A549 (cell line): Measurements from ENCODE around the gene DTX3L. TPM values are rescaled to one million over a fixed set of nuclear protein-coding genes. Genes with fewer than 3 reads are reported as not detected.
A peak's percentile ranks its signal among the peaks of the same experiment; 100 is the strongest.

ENCODE experiments used
- ATAC-seq, 2 experiments: fragments of 200-7000 bp in 1 of 2; fragments of >200 bp in 1 of 2; cut with Nextera tagmentation in 1 of 2; cut with Tn5 transposase in 1 of 2; 3 replicates each; pipeline versions ENCODE4 v1.8.0 to v1.9.1; 2018 to 2020; ENCODE audit warnings: mild to moderate bottlenecking in 1 of 2, moderate library complexity in 1 of 2
- CTCF ChIA-PET: fragments of 300-600 bp; sonication (Branson Sonifier 250); formaldehyde crosslinking; extraction: SDS; loops from one replicate; lab custom pipeline; 2021; ENCODE audit warnings: antibody characterized with exemption, inconsistent platforms; lab: Yijun Ruan, JAX
- POLR2A ChIA-PET: fragments of 350-600 bp; formaldehyde crosslinking; extraction: SDS; loops from one replicate; lab custom pipeline; 2021; ENCODE audit warnings: antibody characterized with exemption, inconsistent platforms; lab: Yijun Ruan, JAX
- DNase-seq, 2 experiments: peaks; one replicate each; pipeline versions ENCODE4 v3.0.0 to v3.0.0-alpha.2; 2011 to 2016; ENCODE audit warnings: low read depth in 1 of 2, low spot score in 1 of 2
- FAIRE-seq: peaks from 2 replicates; lab custom pipeline; 2011; peaks lifted over from hg19 to GRCh38; lab: Jason Lieb, UNC
- H3K27ac ChIP-seq, 2 experiments: fragments of >200 bp; sonication (Bioruptor Twin); formaldehyde crosslinking; 3 replicates each; pipeline ENCODE4 v1.5.1; 2016 to 2017
- H3K4me1 ChIP-seq: fragments of >200 bp; sonication (Bioruptor Twin); formaldehyde crosslinking; 3 replicates; pipeline ENCODE4 v1.6.1; 2016
- H3K4me2 ChIP-seq: fragments of >200 bp; sonication (Bioruptor Twin); formaldehyde crosslinking; 3 replicates; pipeline ENCODE4 v1.6.1; 2016
- H3K4me3 ChIP-seq: fragments of >200 bp; sonication (Bioruptor Twin); formaldehyde crosslinking; 3 replicates; pipeline ENCODE4 v1.5.1; 2016
- H3K9me3 ChIP-seq: fragments of >200 bp; sonication (Bioruptor Twin); formaldehyde crosslinking; 3 replicates; pipeline ENCODE4 v1.6.1; 2016
- CBX2 ChIP-seq: fragments of 200-600 bp; sonication (generic); IDR thresholded peaks from 2 replicates; pipeline ENCODE4 v1.6.1; 2016; ENCODE audit warnings: low read depth, mild to moderate bottlenecking, borderline replicate concordance
- CEBPB ChIP-seq, 2 experiments: fragments of >200 bp in 1 of 2; sonication (Bioruptor Twin) in 1 of 2; formaldehyde crosslinking in 1 of 2; IDR thresholded peaks; 2 replicates each; pipeline ENCODE4 v1.6.1; 2012 to 2016
- CHD4 ChIP-seq: fragments of 200-600 bp; sonication (generic); IDR thresholded peaks from 2 replicates; pipeline ENCODE4 v1.6.1; 2016; ENCODE audit warnings: antibody characterized with exemption, mild to moderate bottlenecking, borderline replicate concordance
- E2F6 ChIP-seq: IDR thresholded peaks from 2 replicates; pipeline ENCODE4 v1.6.1; 2012; ENCODE audit warnings: low read depth, borderline replicate concordance
- EHF ChIP-seq: fragments of 250-450 bp; sonication (Bioruptor Pico); IDR thresholded peaks from 2 replicates; pipeline ENCODE4 v1.5.0; 2020; ENCODE audit warnings: mild to moderate bottlenecking
- FOSB ChIP-seq: fragments of 250-450 bp; sonication (Bioruptor Pico); IDR thresholded peaks from 2 replicates; pipeline ENCODE4 v1.5.0; 2020; ENCODE audit warnings: mild to moderate bottlenecking, moderate library complexity
- FOSL2 ChIP-seq, 2 experiments: fragments of 450-650 bp in 1 of 2; fragments of >200 bp in 1 of 2; sonication (Bioruptor Twin) in 1 of 2; formaldehyde crosslinking; IDR thresholded peaks; 2 replicates each; pipeline versions ENCODE4 v1.5.0 to v1.6.1; 2016 to 2020; ENCODE audit warnings: mild to moderate bottlenecking in 1 of 2, moderate library complexity in 1 of 2
- HDAC2 ChIP-seq: fragments of 200-600 bp; sonication (generic); IDR thresholded peaks from 2 replicates; pipeline ENCODE4 v1.6.1; 2016
- JUN ChIP-seq, 2 experiments: fragments of >200 bp; sonication (Bioruptor Twin); formaldehyde crosslinking; IDR thresholded peaks; 2 replicates in 1 of 2; 3 replicates in 1 of 2; pipeline ENCODE4 v1.6.1; 2016 to 2017
- JUNB ChIP-seq: fragments of >200 bp; sonication (Bioruptor Twin); formaldehyde crosslinking; IDR thresholded peaks from 2 replicates; pipeline ENCODE4 v1.6.1; 2016
- KDM1A ChIP-seq: fragments of 200-600 bp; sonication (generic); IDR thresholded peaks from 2 replicates; pipeline ENCODE4 v1.6.1; 2016; ENCODE audit warnings: low read depth, mild to moderate bottlenecking
- MAFK ChIP-seq: fragments of 450-650 bp; IDR thresholded peaks from 2 replicates; pipeline ENCODE4 v1.6.1; 2014; ENCODE audit not compliant: partially characterized antibody
- MAZ ChIP-seq: fragments of 150-350 bp; IDR thresholded peaks from 2 replicates; pipeline ENCODE4 v1.6.1; 2014; ENCODE audit warnings: antibody characterized with exemption, low read depth, low read length, borderline replicate concordance
- MYC ChIP-seq: IDR thresholded peaks from 2 replicates; pipeline ENCODE4 v1.6.1; 2012; ENCODE audit warnings: mild to moderate bottlenecking, inconsistent platforms, low read length, improper control_type of control experiment, borderline replicate concordance
- PBX3 ChIP-seq: IDR thresholded peaks from 2 replicates; pipeline ENCODE4 v1.6.1; 2012
- POLR2A ChIP-seq: IDR thresholded peaks from 2 replicates; pipeline ENCODE4 v1.6.1; 2012; ENCODE audit warnings: mild to moderate bottlenecking, low read length
- RARB ChIP-seq: fragments of 250-450 bp; sonication (Bioruptor Pico); IDR thresholded peaks from 2 replicates; pipeline ENCODE4 v1.8.0; 2021; ENCODE audit warnings: mild to moderate bottlenecking, moderate library complexity
- SMC3 ChIP-seq: fragments of >200 bp; sonication (Bioruptor Twin); formaldehyde crosslinking; IDR thresholded peaks from 3 replicates; pipeline ENCODE4 v1.6.1; 2018; ENCODE audit warnings: inconsistent platforms
- SREBF2 ChIP-seq: fragments of 450-650 bp; IDR thresholded peaks from 2 replicates; pipeline ENCODE4 v1.6.1; 2014; ENCODE audit warnings: mild to moderate bottlenecking, moderate library complexity
- ZNF302 ChIP-seq: fragments of 250-450 bp; sonication (Bioruptor Pico); IDR thresholded peaks from 2 replicates; pipeline ENCODE4 v1.9.0; 2021; ENCODE audit warnings: inconsistent platforms, mild to moderate bottlenecking, moderate library complexity
- WGBS: methylation state at CpG from one replicate; pipeline ENCODE4 v1.1.6; 2017; ENCODE audit errors: missing lambda C conversion rate; 5-methylcytosine and 5-hydroxymethylcytosine counted together
- polyA plus RNA-seq, 4 experiments: library from polyadenylated mRNA; depleted of rRNA in 3 of 4; stranded (reverse); fragments of >200 nt; fragmentation: RNase III in 1 of 4; extraction: RNeasy Plus Mini Kit Qiagen cat#74134 plus additional on column Dnase treatment in 1 of 4; gene quantifications; 2 replicates in 3 of 4; 3 replicates in 1 of 4; pipeline ENCODE4 v1.2.3, GENCODE V29; 2011 to 2017
- TF ChIP-seq, protein P1 (sequence below): fragments of >200 bp; sonication (Bioruptor Twin); formaldehyde crosslinking; IDR thresholded peaks from 2 replicates; pipeline ENCODE4 v1.6.1; 2016
- TF ChIP-seq, protein P2 (sequence below): fragments of 250-450 bp; sonication (Bioruptor Pico); IDR thresholded peaks from 2 replicates; pipeline ENCODE4 v1.5.0; 2021; ENCODE audit warnings: mild to moderate bottlenecking, moderate library complexity, borderline replicate concordance

Gene DTX3L
- polyA plus RNA-seq, 2 of the 4 experiments (the other 2 are of a cell fraction): 4.2 to 5.3 TPM

GRCh38 chr3:122564155-122564912 lies at the start of gene DTX3L, which contains the start of gene PARP9 (continued):
- TF ChIP-seq E2F6: peak; percentile 83; the same call in 1 of the 2 replicates
- TF ChIP-seq HDAC2: no peak
- no peak for TF ChIP-seq CHD4
- TF ChIP-seq FOSB: no peak
- TF ChIP-seq JUNB: no peak
- TF ChIP-seq MAZ: no peak
- TF ChIP-seq SREBF2: no peak
- TF ChIP-seq, protein P1, sequence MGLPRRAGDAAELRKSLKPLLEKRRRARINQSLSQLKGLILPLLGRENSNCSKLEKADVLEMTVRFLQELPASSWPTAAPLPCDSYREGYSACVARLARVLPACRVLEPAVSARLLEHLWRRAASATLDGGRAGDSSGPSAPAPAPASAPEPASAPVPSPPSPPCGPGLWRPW: no peak
- TF ChIP-seq RARB (CRISPR knock-in tag): no peak
- no peak for TF ChIP-seq CEBPB (IDR thresholded peaks at IDR 0.05)
- TF ChIP-seq CBX2: no peak
- TF ChIP-seq PBX3: no peak
- TF ChIP-seq, protein P2, sequence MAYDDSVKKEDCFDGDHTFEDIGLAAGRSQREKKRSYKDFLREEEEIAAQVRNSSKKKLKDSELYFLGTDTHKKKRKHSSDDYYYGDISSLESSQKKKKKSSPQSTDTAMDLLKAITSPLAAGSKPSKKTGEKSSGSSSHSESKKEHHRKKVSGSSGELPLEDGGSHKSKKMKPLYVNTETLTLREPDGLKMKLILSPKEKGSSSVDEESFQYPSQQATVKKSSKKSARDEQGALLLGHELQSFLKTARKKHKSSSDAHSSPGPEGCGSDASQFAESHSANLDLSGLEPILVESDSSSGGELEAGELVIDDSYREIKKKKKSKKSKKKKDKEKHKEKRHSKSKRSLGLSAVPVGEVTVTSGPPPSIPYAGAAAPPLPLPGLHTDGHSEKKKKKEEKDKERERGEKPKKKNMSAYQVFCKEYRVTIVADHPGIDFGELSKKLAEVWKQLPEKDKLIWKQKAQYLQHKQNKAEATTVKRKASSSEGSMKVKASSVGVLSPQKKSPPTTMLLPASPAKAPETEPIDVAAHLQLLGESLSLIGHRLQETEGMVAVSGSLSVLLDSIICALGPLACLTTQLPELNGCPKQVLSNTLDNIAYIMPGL: no peak
- TF ChIP-seq MAFK: peak; percentile 78
- no peak for TF ChIP-seq ZNF302
- no peak for TF ChIP-seq EHF (CRISPR knock-in tag)
- TF ChIP-seq POLR2A: peak; percentile 35
- TF ChIP-seq FOSL2 (IDR thresholded peaks at IDR 0.05): no peak
- TF ChIP-seq FOSL2 (CRISPR knock-in tag; IDR thresholded peaks at IDR 0.05): no peak
- 0 out of 2 replicates have a peak, but pooled peaks have one; percentile 19 for TF ChIP-seq KDM1A

GRCh38 chr3:122515020-122515468 lies 49.1 kb upstream of the DTX3L start:
- DNase-seq: no peak
- CTCF ChIA-PET: interaction anchor here (0.9 to 1.4 kb wide), 2 partner anchors 57 to 131 kb away, joined by 3 read pairs; partner anchors contain the start of gene FAM162A
- peak overlapping the region; percentile 72 for H3K4me3 ChIP-seq
- no peak; a peak in 1 of 5 replicates for TF ChIP-seq JUN (IDR thresholded peaks at IDR 0.05)
- TF ChIP-seq MYC: no peak
- no peak for TF ChIP-seq EHF (CRISPR knock-in tag)
- no peak for TF ChIP-seq CBX2
- no peak for TF ChIP-seq SMC3
- peak overlapping the region; percentile 79 for H3K4me2 ChIP-seq
- no peak for FAIRE-seq
- peak in 1 of 2 experiments; percentile 39; a peak in 3 of 6 replicates for ATAC-seq
- peaks cover 35% of the 10 kb centered on the region; the same call in 2 of the 3 replicates for H3K4me1 ChIP-seq
- POLR2A ChIA-PET: interaction anchor here (0.7 to 1.1 kb wide), 9 partner anchors 9 to 164 kb away, joined by 3 to 9 read pairs (median 4); partner anchors contain the start of genes DTX3L, PARP9 and WDR5B
- WGBS: 38% methylated on average over 19 of the region's 19 CpGs
- no peaks in the 10 kb centered on the region for H3K9me3 ChIP-seq
- H3K27ac ChIP-seq: peak overlapping the region; percentile 91 to 100
